ENCODE data around the gene FGGY.
"Not testable (repeated sequence)": the region's sequence is repeated elsewhere in the genome, so short reads cannot be mapped to it uniquely, and the experiment has no call there.

The FGGY gene

DNA sequence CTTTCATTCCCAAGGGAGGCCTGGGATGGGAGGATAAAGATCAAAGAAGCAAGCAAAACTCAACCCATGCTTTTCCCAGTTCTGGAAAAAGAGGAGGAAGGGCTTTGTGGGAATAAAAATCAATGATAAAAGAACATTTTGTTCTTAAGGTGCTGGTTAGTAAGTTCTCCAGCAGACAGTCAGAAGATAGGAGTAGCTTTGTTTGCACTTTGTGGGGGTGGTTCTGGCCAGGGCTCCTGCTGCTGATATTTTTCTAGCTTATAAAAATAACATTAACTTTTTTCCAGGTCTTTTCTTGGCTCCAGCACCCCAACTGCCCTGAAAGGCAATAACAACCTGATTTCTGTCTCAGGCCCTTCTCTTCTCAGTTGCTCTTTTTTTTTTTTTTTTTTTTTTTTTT, 220.0 kb downstream of the FGGY start:
- DNase-seq, result no peak

GRCh38 chr1:59520194-59520593, 223.3 kb downstream of the FGGY start:
- peak; percentile 69 for DNase-seq

DNA sequence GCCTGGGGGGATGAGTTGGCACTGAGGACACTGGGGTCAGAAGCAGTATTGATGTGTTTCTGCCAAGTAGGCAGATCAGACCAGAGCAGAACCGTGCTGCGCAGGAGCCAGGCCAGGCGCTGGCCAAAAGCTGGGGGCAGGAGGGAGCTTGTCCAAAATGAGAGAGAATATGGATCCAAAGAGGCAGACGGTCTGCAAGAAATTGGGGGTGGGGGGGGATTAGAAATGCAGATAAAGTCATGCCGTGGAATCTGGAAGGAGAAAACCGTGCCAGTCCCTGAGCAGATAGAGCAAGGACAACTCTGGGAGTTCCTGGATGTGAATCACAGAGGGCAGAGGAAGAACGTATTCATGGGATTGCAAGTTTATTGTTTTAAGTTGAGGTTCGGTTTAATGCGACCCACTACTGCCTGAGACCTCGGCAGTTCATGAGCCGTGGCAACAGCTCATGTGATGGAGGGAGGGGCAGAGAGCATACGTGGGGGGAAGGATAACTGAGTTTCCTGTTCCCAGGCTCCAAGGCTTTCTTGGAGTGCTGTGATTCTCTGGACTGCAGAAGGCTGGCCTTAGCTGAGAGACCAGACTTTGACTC, 224.0 kb downstream of the FGGY start:
- peak; percentile 49 for DNase-seq

DNA sequence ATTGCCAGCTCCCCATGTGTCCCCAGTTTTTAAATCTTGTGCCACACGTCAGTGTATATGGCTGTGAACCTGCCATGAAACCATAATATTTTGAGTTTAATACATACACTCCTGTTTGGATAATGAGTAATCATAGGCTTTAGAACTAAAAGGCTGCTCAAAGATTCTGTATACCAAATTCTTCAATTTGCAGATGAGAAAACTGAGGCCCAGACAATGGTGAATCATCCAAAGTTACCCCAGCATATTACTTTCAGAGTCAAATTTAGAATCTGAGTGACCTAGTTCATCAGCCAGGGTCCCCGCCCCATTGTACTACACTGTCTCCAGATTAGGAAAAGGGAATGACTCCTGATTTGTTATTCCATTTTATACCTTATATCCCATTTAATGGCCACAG, 224.6 kb downstream of the FGGY start:
- DNase-seq, result no peak

DNA sequence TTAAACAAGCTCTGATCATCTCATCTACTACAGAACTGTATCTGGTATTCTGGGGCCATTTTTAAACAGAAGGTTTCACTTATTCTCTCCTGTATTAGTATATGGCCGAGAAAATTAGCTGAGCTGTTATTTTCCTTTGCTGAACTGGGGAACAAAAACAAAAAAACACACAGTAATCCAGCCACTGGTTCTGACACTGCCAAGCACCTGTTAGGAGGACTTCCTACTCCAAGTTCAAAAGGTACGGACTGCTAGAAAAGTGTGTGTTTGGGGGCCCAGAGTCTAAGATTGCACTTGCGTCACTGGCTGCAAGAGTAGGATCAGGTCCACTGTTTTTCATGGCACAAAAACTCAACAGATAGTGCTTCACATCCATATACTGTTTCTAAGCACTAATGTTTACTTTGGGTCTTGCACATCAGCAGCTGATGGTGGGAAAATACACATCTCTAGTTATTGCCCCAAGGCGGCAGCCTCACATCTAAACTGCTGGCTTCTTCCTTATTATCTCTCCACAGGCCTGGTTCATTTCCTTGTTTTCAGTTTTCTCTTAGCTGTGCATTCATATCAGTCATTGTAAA, 226.1 kb downstream of the FGGY start:
- no peak for DNase-seq

GRCh38 chr1:59523745-59524450, 227.0 kb downstream of the FGGY start:
- DNase-seq, result no peak

DNA sequence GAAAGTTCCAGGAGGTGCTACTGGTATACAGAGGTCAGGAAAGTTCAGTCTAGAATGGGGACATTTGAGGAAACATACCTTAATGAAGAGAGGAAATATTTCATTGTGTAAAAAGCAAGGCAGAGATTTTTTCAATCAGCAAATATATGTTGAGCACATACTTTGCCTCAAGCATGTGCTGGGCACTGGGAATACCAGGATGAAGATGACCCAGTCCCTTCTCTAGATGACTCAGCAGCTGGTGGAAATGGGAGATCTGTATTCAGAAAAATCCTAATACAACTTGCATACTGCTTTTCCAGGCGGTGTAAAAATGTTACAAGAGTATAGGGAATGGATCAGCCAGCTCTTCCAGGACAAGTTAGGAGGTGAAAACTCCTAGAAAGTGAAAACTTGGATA, 229.3 kb downstream of the FGGY start:
- DNase-seq, result no peak

GRCh38 chr1:59528471-59528870, 231.6 kb downstream of the FGGY start:
- DNase-seq, result no peak

- no peak for DNase-seq
These were observed 232.0 kb downstream of the FGGY start for GRCh38 chr1:59528900-59529299.

GRCh38 chr1:59530119-59530518, 233.2 kb downstream of the FGGY start:
- DNase-seq, result no peak

DNA sequence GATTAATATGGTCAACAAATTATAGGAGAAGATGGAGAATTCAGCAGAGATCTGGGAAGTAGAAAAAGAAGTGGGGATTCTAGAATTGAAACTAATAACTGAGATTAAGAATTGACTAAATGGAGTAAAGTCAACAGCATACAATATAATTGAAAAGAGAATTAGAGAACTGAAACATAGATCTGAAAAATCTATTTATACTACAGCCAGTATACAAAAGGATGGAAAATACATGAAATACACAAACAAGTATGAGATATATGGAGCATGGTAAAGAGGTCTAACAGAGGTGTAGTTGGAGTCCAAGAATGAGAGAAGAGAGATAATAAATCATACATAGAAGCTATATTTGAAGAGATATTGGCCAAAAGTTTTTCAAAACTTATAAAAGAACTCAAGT, 235.2 kb downstream of the FGGY start:
- no peak for DNase-seq

DNA sequence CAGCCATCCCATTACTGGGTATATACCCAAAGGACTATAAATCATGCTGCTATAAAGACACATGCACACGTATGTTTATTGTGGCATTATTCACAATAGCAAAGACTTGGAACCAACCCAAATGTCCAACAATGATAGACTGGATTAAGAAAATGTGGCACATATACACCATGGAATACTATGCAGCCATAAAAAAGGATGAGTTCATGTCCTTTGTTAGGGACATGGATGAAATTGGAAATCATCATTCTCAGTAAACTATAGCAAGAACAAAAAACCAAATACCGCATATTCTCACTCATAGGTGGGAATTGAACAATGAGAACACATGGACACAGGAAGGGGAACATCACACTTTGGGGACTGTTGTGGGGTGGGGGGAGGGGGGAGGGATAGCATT, 241.6 kb downstream of the FGGY start:
- not testable (repeated sequence) for DNase-seq

GRCh38 chr1:59539961-59540681, 243.2 kb downstream of the FGGY start:
- no peak for DNase-seq

GRCh38 chr1:59541161-59541560, 244.3 kb downstream of the FGGY start:
- no peak for DNase-seq

- no peak for DNase-seq
These were observed 245.0 kb downstream of the FGGY start for GRCh38 chr1:59541891-59542290.

DNA sequence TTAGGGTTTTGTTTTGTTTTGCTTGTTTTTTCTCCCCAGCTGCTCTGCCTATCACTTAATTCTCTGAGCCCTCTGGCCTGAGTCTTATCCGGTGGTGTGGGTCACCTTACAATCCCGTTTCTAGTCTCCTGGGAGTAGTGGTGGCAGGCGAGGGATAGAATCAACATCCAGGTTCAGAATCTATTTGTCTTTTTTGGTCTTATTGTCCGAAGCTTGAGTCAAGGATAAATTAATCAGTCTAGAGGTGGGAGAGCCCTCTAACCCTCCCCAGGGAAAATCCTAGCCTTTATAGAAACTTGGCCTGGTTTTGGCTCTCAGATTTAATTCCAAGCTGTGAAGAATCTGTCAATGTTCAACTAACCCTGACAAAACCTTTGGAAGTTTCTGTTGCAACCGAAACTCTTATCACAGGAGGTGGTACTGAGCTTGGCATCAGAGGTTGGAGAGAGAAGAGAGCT, 246.3 kb downstream of the FGGY start:
- DNase-seq, result no peak

DNA sequence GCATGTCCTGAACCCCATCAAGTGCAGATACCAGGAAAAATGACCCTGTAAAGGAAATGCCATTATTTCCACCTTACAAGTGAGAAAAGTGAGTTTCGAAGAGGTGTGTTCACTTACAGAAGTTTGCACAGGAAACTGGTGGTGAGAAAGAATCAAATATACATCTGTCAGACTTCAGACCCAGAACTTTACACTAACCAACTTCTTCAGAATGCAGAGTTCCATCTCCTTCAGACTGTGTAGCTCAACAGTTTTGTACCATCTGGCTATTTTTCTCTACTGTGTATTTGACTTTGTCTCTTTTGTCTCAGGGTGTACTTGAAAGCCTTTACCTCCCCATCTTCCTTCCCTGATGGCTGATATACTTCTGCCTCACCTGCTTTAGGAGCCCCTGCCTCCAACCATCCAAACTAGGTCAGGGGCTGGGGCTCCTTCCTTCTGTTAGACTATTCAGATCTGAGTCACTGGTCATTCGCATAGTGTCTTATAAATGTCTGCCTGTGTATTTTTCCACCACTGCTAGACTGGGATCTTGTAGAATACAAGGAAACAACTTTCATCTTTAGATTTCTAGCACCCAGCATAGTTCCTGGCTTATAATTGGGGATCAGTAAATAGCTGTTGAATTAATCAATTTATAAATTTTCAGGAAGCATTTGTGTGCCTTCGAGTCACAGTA, 247.9 kb downstream of the FGGY start:
- DNase-seq, result no peak

- no peak for DNase-seq
These were observed 248.9 kb downstream of the FGGY start for GRCh38 chr1:59545830-59546229.

DNA sequence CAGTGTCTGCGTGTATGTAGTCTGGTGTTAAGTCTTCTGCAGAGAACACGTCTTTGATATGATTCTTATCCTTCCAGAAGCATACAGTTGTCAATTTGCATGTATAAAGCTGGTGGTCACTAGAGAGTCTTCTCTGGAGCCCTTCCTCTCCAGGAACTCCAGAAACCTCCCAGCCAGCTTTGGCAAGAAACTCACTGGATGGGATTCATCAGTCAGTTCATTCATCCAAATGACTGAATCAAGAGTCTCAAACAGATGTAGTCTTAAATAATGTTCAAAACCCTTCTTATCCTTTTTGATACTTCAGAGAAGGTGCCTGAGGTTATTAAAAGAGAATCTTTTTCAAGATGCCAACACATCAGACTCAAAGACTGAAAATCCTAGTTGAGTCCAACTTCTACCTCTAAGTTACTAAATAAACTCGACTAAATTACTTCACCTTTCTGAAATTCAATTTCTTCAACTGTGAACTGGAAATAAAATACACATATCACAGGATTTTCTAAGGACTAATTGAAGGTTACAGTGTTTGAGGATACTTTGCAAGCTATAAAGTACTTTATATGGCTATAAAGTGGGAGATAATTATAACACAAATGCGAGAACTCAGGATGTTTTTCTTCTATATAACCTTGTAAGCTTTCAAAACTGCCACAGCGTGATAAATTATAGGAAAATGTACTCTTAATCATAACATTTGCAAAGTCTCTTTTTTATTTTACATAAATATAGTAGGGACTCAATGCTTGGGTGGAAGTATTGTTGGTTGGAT, 252.4 kb downstream of the FGGY start:
- no peak for DNase-seq

DNA sequence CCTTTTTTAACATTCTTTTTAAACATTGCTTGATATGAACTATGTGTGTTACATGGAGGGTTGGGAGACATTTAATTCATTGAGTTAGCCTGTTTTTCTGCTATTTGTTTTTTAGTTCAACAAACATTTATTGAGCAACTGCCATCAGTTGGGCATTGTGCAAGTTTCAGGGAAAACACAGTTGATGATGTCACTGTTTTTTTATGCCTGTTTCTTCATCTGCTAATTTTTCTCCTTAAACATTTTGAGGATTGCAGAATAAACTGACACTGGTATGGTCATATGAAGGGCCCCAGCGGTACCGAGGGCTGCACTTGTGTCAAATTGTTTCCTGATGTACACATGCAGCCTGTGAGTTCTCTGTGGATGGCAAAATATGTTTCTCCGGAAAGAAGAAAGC, 253.0 kb downstream of the FGGY start:
- peak; percentile 38 for DNase-seq

DNA sequence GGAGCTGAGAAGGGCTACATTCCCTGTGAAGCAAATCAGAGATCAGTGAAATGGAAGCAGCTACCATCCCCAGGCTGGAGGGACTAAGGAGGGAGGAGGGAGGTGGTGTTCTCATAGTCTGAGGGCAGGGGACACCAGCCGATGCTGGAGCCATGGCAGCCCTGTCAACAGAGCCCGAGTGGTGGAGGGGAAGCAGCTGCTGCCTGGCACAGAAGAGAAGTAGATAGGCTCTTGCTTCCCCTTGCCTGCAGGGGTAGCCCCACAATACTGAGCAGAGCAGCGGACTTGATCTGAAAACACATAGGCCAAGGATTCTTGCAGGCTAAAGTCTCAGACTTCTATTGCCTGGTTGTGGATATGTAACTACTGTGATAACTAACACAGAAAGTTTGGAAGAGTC, 255.1 kb downstream of the FGGY start:
- no peak for DNase-seq

- DNase-seq, result no peak
These were observed 256.5 kb downstream of the FGGY start for GRCh38 chr1:59553371-59553770.
